ENCODE measurements around the gene COMMD10. TPM values are rescaled to one million over a fixed set of nuclear protein-coding genes. Genes with fewer than 3 reads are reported as not detected.

The COMMD10 gene
- total and polyA plus RNA-seq, 2 of the 8 experiments (the other 6 are each of a cell fraction or from before 2014, with no cell fraction given): 16.5 to 43.4 TPM

DNA sequence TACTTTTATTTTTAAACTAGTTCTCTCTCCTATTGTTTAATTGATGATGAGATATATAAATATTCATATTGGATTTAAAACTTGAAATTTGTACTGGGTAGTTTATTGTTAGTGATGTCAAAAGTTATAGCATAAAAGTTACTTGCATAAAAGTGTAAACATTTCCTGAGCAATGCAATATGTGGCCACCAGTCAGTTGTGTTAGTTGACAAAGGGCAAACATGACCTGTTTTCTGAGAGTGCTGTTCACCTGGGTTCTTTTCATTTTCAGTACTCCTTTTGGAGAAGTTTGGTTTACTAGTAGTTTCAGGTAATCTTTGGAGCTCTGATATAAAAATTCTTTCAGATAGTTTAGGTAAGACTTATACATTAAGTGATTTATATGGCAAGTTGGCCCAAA, 69.4 kb downstream of the COMMD10 start:
- no peak for DNase-seq (ENCODE audit: low read depth in 1 of 2, low spot score in 2 of 2)
- no peaks in the 10 kb centered on the region for H3K36me3 ChIP-seq (ENCODE audit: control insufficient read depth in 2 of 4, insufficient read depth in 4 of 4, low read length in 3 of 4)
- H3K9ac ChIP-seq (replicated peaks in 1 of 4; ENCODE audit: extremely low read depth in 1 of 4, low read depth in 3 of 4, low read length in 3 of 4): no peak overlapping the region
- no peak overlapping the region for H3K56ac ChIP-seq (replicated peaks; ENCODE audit: insufficient read length, low read depth, low read length)
- H4K8ac ChIP-seq (ENCODE audit: extremely low read depth, insufficient read depth, low read length): no peak overlapping the region
- no peak overlapping the region for H2BK15ac ChIP-seq (ENCODE audit: low read length)
- H2AFZ ChIP-seq (ENCODE audit: low read length): no peak overlapping the region
- no peak overlapping the region for H4K5ac ChIP-seq (ENCODE audit: insufficient read length, low read depth, low read length)
- H2BK20ac ChIP-seq (ENCODE audit: low read length): no peak overlapping the region
- H3K4me1 ChIP-seq (replicated peaks in 1 of 4; ENCODE audit: control insufficient read depth in 3 of 4, insufficient read depth in 4 of 4, low read length in 3 of 4): no peaks in the 10 kb centered on the region
- no peak overlapping the region for H2BK5ac ChIP-seq (ENCODE audit: low read depth, low read length)
- H2BK12ac ChIP-seq (ENCODE audit: low read depth, low read length): no peak overlapping the region
- ChIA-PET CTCF (ENCODE audit: partially characterized antibody) (interaction anchor here (0.7 to 1.2 kb wide), 2 partner anchors 84 to 818 kb away, joined by 3 to 4 read pairs; no protein-coding TSS in a partner anchor), POLR2A (ENCODE audit: partially characterized antibody) (no interaction called here)
- no peak overlapping the region for H4K91ac ChIP-seq (replicated peaks; ENCODE audit: insufficient read length, low read length)
- no peak overlapping the region for H3K18ac ChIP-seq (ENCODE audit: extremely low read depth, low read length)
- no peak overlapping the region for H3K4me2 ChIP-seq (ENCODE audit: insufficient read depth in 1 of 2, low read depth in 2 of 2, low read length in 2 of 2)
- H3K4me3 ChIP-seq (ENCODE audit: extremely low read depth in 1 of 4, insufficient read depth in 2 of 4, low read depth in 3 of 4, low read length in 4 of 4): no peak overlapping the region
- no peak overlapping the region for H2BK120ac ChIP-seq (replicated peaks; ENCODE audit: low read depth, low read length)
- no peak overlapping the region for H3K14ac ChIP-seq (ENCODE audit: insufficient read length)
- no peaks in the 10 kb centered on the region for H4K20me1 ChIP-seq (replicated peaks in 1 of 2; ENCODE audit: control insufficient read depth in 1 of 2, insufficient read depth in 2 of 2, low read length in 2 of 2)
- no peak for FAIRE-seq
- no peak overlapping the region for H3K27ac ChIP-seq (ENCODE audit: low read depth, low read length)
- H3K79me1 ChIP-seq (ENCODE audit: low read depth, low read length): no peaks in the 10 kb centered on the region
- H3K9me3 ChIP-seq (ENCODE audit: insufficient read depth in 2 of 2, low read depth in 1 of 2, low read length in 1 of 2): no peaks in the 10 kb centered on the region
- H3K4ac ChIP-seq (replicated peaks; ENCODE audit: insufficient read length, low read depth, low read length): no peak overlapping the region
- no peak overlapping the region for H2AK5ac ChIP-seq (ENCODE audit: low read depth, low read length)
- H3K23me2 ChIP-seq (ENCODE audit: low read depth, low read length): no peaks in the 10 kb centered on the region
- H3K23ac ChIP-seq (ENCODE audit: insufficient read length): no peak overlapping the region
- no peaks in the 10 kb centered on the region for H3K27me3 ChIP-seq (replicated peaks in 1 of 4; ENCODE audit: control insufficient read depth in 3 of 4, extremely low read depth in 1 of 4, insufficient read depth in 3 of 4, low read length in 3 of 4)
- H3K79me2 ChIP-seq (ENCODE audit: control insufficient read depth in 1 of 2, insufficient read depth in 2 of 2, low read length in 2 of 2): no peaks in the 10 kb centered on the region
- TF ChIP-seq SIRT6 (IDR thresholded peaks at IDR 0.05; ENCODE audit: low read length) (no peak), YY1 (IDR thresholded peaks at IDR 0.05; ENCODE audit: low read depth, low read length) (no peak), NRF1 (IDR thresholded peaks at IDR 0.05; ENCODE audit: low read depth, low read length) (no peak), BACH1 (IDR thresholded peaks at IDR 0.05; ENCODE audit: low read length) (no peak), BRCA1 (IDR thresholded peaks at IDR 0.05; ENCODE audit: low read depth, low read length) (no peak), SP2 (IDR thresholded peaks at IDR 0.05; ENCODE audit: low read length) (no peak), KDM1A (IDR thresholded peaks at IDR 0.05; ENCODE audit: borderline replicate concordance, low read length) (no peak), MAX (IDR thresholded peaks at IDR 0.05) (no peak), POLR2A (IDR thresholded peaks at IDR 0.05; ENCODE audit: control extremely low read depth in 1 of 2, low read depth in 2 of 2, low read length in 2 of 2) (no peak), FOSL1 (IDR thresholded peaks at IDR 0.05; ENCODE audit: insufficient read depth, low read depth, low read length) (no peak), SIX5 (IDR thresholded peaks at IDR 0.05; ENCODE audit: low read depth, low read length) (no peak), EGR1 (IDR thresholded peaks at IDR 0.05; ENCODE audit: borderline replicate concordance, low read depth, low read length) (no peak), POLR2AphosphoS5 (IDR thresholded peaks at IDR 0.05; ENCODE audit: low read depth, low read length) (no peak), CBX5 (IDR thresholded peaks at IDR 0.05; ENCODE audit: low read depth, low read length) (no peak)
- TF ChIP-seq, protein P1, sequence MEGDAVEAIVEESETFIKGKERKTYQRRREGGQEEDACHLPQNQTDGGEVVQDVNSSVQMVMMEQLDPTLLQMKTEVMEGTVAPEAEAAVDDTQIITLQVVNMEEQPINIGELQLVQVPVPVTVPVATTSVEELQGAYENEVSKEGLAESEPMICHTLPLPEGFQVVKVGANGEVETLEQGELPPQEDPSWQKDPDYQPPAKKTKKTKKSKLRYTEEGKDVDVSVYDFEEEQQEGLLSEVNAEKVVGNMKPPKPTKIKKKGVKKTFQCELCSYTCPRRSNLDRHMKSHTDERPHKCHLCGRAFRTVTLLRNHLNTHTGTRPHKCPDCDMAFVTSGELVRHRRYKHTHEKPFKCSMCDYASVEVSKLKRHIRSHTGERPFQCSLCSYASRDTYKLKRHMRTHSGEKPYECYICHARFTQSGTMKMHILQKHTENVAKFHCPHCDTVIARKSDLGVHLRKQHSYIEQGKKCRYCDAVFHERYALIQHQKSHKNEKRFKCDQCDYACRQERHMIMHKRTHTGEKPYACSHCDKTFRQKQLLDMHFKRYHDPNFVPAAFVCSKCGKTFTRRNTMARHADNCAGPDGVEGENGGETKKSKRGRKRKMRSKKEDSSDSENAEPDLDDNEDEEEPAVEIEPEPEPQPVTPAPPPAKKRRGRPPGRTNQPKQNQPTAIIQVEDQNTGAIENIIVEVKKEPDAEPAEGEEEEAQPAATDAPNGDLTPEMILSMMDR (IDR thresholded peaks at IDR 0.05; ENCODE audit: control extremely low read depth in 1 of 3, insufficient read depth in 1 of 3, low read depth in 1 of 3, low read length in 3 of 3): no peak

Measured in H1 (cell line).